GM12892 (cell line): ENCODE data around the gene CWC15.

Source experiments
- POLR2A ChIP-seq: IDR thresholded peaks from 2 replicates; pipeline ENCODE4 v1.6.1; 2011; ENCODE audit warnings: low read depth, low read length, control low read depth
- POLR2AphosphoS5 ChIP-seq: IDR thresholded peaks from 2 replicates; pipeline ENCODE4 v1.6.1; 2011; ENCODE audit warnings: low read depth, low read length, control low read depth
- TAF1 ChIP-seq: IDR thresholded peaks from 2 replicates; pipeline ENCODE4 v1.6.1; 2011; ENCODE audit warnings: low read depth, mild to moderate bottlenecking, control low read depth, low read length, borderline replicate concordance

DNA sequence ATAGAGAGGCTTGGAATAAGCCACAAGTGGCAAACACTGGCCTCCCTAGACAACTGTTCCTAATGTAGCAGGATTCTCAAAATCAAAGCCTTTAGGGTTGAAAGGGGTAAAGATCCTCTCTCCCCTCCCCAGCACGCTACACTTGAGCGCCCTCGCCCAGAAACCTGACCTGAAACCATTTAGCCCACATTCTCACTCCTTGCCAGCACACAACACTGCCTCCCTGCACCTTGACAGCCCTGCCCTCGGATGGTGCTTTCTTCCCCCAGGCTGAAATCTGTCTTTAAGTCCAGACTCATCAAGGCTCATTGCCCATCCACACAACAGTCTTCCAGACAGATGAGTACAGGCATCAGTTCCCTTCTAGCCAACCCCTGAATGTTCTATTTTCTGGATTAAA is 26.5 kb downstream of the CWC15 start:
- TF ChIP-seq POLR2AphosphoS5, result no peak
- no peak for TF ChIP-seq POLR2A
- no peak for TF ChIP-seq TAF1
